Frontal cortex (tissue), 4 donors: ENCODE data around the gene HUNK. TPM values are rescaled to one million over a fixed set of nuclear protein-coding genes. Genes with fewer than 3 reads are reported as not detected.
"Not testable (repeated sequence)": the region's sequence is repeated elsewhere in the genome, so short reads cannot be mapped to it uniquely, and the experiment has no call there.

Source experiments
- DNase-seq, 2 donors: peaks; one replicate each; pipeline ENCODE4 v3.0.0; 2012; ENCODE audit warnings: low spot score in 2 of 2
- FAIRE-seq: peaks from 2 replicates; lab custom pipeline; 2012; peaks lifted over from hg19 to GRCh38; lab: Jason Lieb, UNC
- total RNA-seq: library from RNA; depleted of rRNA; stranded (reverse); fragments of >200 nt; gene quantifications from one replicate; pipeline ENCODE4 v1.2.3, GENCODE V29; 2014
- donor health status: control.
- donor health status: control.
- donor health status: control.

The HUNK gene
- total RNA-seq, 1 donor from 2014 or later, result 7.7 TPM

DNA sequence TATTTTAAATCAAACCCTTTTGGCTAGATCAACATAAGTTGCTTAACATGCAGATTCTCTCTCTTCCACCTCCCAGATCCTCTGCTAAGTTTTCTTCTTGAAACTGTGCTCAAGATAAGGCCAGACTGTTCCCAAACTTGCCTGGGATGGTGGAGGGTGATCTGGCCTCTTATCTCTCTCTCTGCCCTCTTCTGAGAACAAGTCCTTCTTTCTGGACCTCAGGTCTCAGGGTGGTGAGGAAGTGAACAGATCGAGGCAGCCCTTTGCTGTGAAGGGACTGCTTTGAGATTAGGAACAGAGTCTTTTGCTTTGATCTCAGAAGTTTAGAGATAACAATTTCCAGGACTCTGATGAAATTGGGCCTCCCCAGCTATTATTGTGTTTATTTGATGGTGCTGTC is 70.7 kb downstream of the HUNK start:
- DNase-seq (no peak), FAIRE-seq (no peak)

DNA sequence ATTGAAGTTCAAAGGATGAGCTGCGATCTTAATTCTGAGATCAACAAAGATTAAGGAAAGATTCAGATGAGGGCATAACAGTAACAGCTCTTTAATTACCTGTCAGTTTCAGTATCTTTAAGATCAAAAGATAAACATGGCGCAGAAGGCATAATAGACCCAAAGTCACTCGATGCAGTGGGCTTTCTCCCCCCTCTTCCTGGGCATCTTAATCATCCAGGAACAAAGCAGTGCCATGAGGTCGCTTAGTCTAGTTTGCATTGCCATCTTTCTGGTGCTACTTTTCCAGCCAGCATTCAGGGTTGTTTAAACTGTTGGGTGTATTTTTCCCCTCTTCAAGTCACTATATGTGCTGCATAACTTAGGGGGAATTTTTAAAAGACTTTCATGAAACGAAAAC is 72.3 kb downstream of the HUNK start:
- FAIRE-seq, result no peak
- DNase-seq, result no peak

DNA sequence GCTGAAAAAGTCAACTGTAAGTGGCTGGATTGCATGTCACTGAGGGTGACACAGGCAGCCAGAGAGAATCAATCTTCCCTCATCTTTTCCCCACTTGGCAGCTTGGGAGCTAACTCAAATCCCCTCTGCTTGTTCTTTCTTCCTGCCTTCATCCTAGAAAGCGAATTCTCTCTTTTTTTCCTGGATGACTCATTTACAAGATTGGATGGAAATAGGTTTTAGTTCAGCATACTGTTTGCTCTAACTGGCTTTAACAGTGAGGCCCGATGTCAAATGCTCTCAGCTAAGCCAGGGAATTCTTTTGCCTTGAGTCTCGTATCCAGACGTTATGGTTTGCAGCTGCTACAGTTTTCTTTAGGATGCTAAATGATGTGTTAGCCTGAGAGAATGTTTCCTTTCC is 72.7 kb downstream of the HUNK start:
- DNase-seq (no peak), FAIRE-seq (no peak)

GRCh38 chr21:31946231-31946630 is 73.4 kb downstream of the HUNK start:
- DNase-seq (no peak), FAIRE-seq (no peak)

GRCh38 chr21:31946876-31947550 is 74.2 kb downstream of the HUNK start:
- not testable (repeated sequence) for FAIRE-seq

DNA sequence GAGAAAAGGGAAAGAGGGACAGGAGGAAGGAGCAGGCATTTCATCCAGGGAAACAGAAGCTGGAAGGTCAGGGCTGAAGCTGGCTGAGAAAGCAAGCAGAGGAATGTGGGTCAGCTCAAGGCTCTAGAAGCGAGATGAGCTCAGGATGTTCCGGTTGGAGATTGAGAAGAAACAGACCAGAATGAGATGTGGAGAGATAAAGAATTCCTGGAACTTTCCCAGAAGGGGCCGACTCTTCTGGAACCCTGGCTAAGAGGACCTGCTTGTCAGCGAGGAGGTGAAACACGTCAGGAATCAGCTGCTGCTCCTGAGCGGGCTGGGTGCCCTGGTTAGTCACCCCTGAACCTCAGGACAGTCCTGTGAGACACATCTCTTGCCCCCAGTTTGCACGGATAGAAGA is 75.9 kb downstream of the HUNK start:
- no peak for DNase-seq
- no peak for FAIRE-seq

More at GRCh38 chr21:31946876-31947550, 74.2 kb downstream of the HUNK start:
- DNase-seq, result not testable (repeated sequence)

DNA sequence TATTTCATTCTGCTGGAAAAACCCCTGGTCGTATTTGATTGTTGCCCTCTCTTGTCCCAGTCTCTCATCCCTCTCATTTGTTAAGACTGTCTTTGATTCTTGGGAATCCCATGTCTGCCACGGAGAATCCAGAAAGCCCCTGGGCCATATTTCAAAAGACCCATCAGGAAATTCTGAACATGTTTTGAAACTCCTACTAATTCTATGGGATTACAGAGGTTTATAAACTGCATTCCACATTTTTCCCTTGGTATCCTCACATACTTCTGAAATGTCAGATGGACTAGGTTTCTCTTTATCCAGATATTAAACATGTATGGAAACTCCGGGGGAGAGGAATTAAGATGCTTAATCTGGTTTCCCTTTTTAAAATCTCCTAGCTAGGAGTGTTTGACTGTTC is 80.0 kb downstream of the HUNK start:
- FAIRE-seq (no peak), DNase-seq (no peak)

GRCh38 chr21:31957631-31958030 is 84.8 kb downstream of the HUNK start:
- FAIRE-seq (no peak), DNase-seq (no peak)

- FAIRE-seq, result no peak
- DNase-seq, result no peak
These were observed 87.1 kb downstream of the HUNK start for GRCh38 chr21:31959881-31960280.

DNA sequence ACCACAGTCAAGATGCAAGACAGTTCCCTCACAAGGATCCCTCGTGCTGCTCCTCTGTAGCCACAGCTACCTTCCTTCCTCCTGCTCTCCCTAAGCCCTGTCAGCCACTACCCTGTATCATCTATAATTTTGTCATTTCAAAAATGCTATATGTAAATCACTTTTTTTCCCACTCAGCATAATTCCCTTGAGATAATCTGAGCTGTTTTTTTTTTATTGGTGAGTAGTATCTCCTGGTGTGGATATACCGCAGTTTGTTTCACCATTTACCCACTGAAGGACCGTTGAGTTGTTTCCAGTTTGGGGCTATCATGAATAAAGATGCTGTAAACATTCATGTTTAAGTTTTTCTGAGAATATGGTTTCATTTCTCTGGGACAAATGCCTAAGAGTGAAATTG is 88.2 kb downstream of the HUNK start:
- DNase-seq (no peak), FAIRE-seq (no peak)

DNA sequence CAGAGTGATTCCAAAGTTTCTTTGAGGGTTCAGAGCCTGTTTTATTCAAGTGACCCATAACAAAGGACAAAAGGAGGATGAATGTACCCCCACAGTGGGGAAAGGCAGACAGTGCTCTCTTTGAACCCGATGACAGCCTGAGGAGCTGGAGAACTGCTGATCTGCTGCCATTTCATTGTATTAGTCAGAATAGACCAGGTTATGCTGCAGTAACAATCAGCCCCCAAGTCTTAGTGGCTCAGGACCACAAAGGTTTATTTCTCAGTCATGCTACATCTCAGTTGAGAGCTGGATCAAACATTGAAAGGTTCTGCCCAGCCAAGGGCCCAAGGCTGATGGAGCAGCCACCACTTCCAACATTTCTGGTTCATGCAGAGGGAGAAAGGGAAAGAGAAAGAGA is 88.9 kb downstream of the HUNK start:
- DNase-seq (no peak), FAIRE-seq (no peak)

DNA sequence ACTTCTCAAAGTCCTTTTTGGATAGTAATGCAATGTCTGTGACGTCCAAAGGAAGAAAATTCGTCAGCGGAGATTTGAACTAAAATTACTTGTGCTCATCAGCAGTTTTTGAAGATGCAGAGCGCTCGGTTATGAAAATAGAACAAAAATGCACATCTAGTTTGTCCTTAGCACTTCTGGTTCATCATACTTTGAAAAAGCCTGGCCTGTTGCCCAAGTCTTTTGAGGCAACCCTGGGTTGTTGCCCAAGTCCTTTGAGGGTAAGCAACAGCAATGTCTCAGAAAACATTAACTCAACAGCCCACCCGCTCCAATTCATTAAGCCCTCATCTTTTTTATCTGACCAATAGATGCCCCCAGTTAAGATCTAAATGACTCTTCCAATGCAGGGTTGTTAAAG is 91.9 kb downstream of the HUNK start:
- FAIRE-seq (no peak), DNase-seq (no peak)

GRCh38 chr21:31967334-31967733 is 94.5 kb downstream of the HUNK start:
- DNase-seq, result no peak
- no peak for FAIRE-seq

DNA sequence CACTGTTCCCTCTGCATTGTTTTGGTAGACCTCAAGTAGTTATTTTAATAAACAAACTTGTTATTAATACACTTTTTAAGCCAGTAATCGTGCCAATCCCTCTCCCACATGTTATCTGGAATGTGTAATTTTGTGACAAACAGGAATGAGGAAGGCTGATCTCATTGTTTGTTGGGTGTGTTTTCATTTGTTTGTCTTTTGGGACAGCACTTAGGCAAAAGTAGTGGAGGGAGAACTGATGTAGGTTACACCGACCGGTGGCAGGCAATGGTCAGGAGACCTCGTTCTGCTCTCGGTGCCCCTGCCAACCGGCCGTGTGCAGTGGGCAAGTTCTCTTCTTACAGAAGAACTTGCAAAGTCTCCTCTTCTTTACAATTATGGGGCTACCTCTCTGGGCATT is 99.8 kb downstream of the HUNK start:
- no peak for FAIRE-seq
- DNase-seq, result no peak

DNA sequence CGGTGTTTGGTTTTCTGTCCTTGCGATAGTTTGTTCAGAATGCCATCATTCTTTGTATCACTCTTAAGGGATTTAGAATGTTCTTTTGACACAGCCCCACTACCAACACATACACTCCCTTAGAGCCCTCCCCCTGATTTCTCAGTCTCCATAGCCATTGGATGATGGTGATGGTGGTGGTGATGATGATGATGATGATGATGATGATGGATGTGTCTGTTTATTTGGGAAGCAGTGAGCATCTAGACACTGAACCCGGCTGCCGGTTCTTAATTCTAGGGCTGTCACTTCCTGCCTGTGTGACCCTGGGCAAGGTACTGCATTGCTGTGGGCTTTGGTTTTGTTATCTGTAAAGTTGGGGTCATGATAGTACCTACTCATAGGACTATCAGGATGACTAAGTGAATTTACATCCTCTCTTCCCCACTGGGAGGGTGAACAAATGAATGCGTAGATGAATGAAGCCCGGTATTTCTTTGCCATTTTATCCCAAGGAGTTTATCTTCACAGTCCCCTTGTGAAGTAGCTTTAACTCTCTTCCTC is 100.7 kb downstream of the HUNK start:
- no peak for FAIRE-seq

GRCh38 chr21:31974454-31974985 is 101.7 kb downstream of the HUNK start:
- no peak for FAIRE-seq
- no peak for DNase-seq

More for the DNA sequence above, 100.7 kb downstream of the HUNK start:
- no peak for DNase-seq

DNA sequence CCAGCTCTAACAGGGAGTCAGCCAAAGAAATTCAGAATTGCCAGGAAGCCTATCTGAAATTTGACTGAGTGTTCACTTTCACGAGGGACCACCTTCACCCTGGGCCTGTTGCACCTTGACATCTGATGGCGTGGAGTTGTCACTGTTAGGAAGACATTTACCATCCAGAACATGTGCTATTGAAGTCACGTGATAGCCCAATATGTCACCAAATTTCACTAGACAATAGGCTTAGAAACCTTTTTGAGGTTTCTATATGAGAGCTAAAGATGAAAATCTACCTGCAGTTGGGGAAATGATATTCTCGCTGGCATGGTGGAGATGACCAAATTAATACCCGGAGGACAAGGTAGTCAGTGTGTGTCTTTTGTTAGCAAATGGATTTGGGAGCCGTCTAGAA is 102.7 kb downstream of the HUNK start:
- FAIRE-seq, result no peak

GRCh38 chr21:31977816-31978215 is 105.0 kb downstream of the HUNK start:
- FAIRE-seq (no peak), DNase-seq (no peak)

More for the DNA sequence above, 102.7 kb downstream of the HUNK start:
- no peak for DNase-seq

DNA sequence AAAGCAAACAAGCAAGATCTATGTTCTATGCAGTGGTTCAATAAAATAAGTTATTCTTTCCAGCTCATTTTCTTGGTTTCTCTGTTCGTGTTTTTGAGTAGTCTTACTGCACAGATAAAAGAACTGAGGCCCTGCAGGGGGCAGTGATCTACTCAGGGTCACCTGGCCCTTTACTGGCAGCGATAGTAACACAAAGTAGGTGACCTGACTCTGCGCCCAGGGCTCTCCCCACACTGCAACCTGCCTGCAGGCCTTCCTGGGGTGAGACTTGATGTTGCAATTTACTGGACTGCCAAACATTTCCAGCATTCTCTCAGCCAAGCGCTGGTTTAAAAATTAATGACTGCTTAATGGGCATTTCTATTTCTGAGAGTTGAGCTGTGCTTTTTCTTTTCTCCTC is 110.3 kb downstream of the HUNK start:
- FAIRE-seq (no peak), DNase-seq (no peak)

- no peak for DNase-seq
- FAIRE-seq, result no peak
These were observed 110.7 kb downstream of the HUNK start for GRCh38 chr21:31983554-31983953.

GRCh38 chr21:31985398-31985797 is 112.6 kb downstream of the HUNK start:
- no peak for DNase-seq
- FAIRE-seq, result no peak
